WTC11 (cell line): Measurements from ENCODE around the gene SHROOM1. TPM values are rescaled to one million over a fixed set of nuclear protein-coding genes. Genes with fewer than 3 reads are reported as not detected.

Source experiments
- AR ChIP-seq: fragments of 250-450 bp; sonication (Bioruptor Pico); IDR thresholded peaks from 2 replicates; pipeline ENCODE4 v1.9.0; 2021; ENCODE audit warnings: mild to moderate bottlenecking
- ATF2 ChIP-seq: sonication (generic); formaldehyde crosslinking; IDR thresholded peaks from 2 replicates; pipeline ENCODE4 v1.8.1; 2022; ENCODE audit warnings: low read depth, missing genetic modification reagents, borderline replicate concordance
- CBFB ChIP-seq: sonication (generic); formaldehyde crosslinking; IDR thresholded peaks from 2 replicates; pipeline ENCODE4 v1.8.1; 2022; ENCODE audit warnings: mild to moderate bottlenecking, low read depth, missing genetic modification reagents
- FOXP1 ChIP-seq: sonication (generic); formaldehyde crosslinking; IDR thresholded peaks from 2 replicates; pipeline ENCODE4 v1.8.0; 2022; ENCODE audit warnings: missing genetic modification reagents, mild to moderate bottlenecking, moderate library complexity, borderline replicate concordance
- GRHL2 ChIP-seq: fragments of 250-450 bp; sonication (Bioruptor Pico); IDR thresholded peaks from 2 replicates; pipeline ENCODE4 v1.8.0; 2022; ENCODE audit warnings: mild to moderate bottlenecking, moderate library complexity; ENCODE audit not compliant: insufficient replicate concordance, severe bottlenecking
- IRF2 ChIP-seq: sonication (generic); formaldehyde crosslinking; IDR thresholded peaks from 2 replicates; pipeline ENCODE4 v1.8.0; 2022; ENCODE audit warnings: low read depth, missing genetic modification reagents, borderline replicate concordance
- JAZF1 ChIP-seq: fragments of 250-450 bp; sonication (Bioruptor Pico); IDR thresholded peaks from 2 replicates; pipeline ENCODE4 v1.9.0; 2021; ENCODE audit warnings: moderate library complexity, mild to moderate bottlenecking, inconsistent platforms
- NFE2L1 ChIP-seq: sonication (generic); formaldehyde crosslinking; IDR thresholded peaks from 2 replicates; pipeline ENCODE4 v1.8.1; 2023; ENCODE audit warnings: missing genetic modification reagents
- NR2C2 ChIP-seq: sonication (generic); formaldehyde crosslinking; IDR thresholded peaks from 2 replicates; pipeline ENCODE4 v1.8.0; 2022; ENCODE audit warnings: mild to moderate bottlenecking, missing genetic modification reagents
- OVOL2 ChIP-seq: fragments of 250-450 bp; sonication (Bioruptor Pico); IDR thresholded peaks from 2 replicates; pipeline ENCODE4 v1.9.0; 2021; ENCODE audit warnings: mild to moderate bottlenecking, borderline replicate concordance
- PRRX2 ChIP-seq: fragments of 250-450 bp; sonication (Bioruptor Pico); IDR thresholded peaks from 2 replicates; pipeline ENCODE4 v1.8.0; 2021; ENCODE audit warnings: mild to moderate bottlenecking
- SP1 ChIP-seq: sonication (generic); formaldehyde crosslinking; conservative IDR thresholded peaks from 2 replicates; pipeline ENCODE4 v1.8.1; 2022; ENCODE audit warnings: missing genetic modification reagents
- TEAD4 ChIP-seq: sonication (generic); formaldehyde crosslinking; IDR thresholded peaks from 2 replicates; pipeline ENCODE4 v1.8.0; 2022; ENCODE audit warnings: mild to moderate bottlenecking, missing genetic modification reagents
- ZNF232 ChIP-seq: sonication (generic); formaldehyde crosslinking; IDR thresholded peaks from 2 replicates; pipeline ENCODE4 v1.8.0; 2022; ENCODE audit warnings: mild to moderate bottlenecking, missing genetic modification reagents
- ZNF423 ChIP-seq: fragments of 250-450 bp; sonication (Bioruptor Pico); IDR thresholded peaks from 2 replicates; pipeline ENCODE4 v2.1.2; 2022; ENCODE audit warnings: mild to moderate bottlenecking, moderate library complexity
- ZNF512 ChIP-seq: sonication (generic); formaldehyde crosslinking; IDR thresholded peaks from 2 replicates; pipeline ENCODE4 v1.8.1; 2022; ENCODE audit warnings: missing genetic modification reagents, borderline replicate concordance
- total RNA-seq: library from RNA; stranded (reverse); gene quantifications from 3 replicates; pipeline ENCODE4 v1.2.3, GENCODE V29; 2021
- TF ChIP-seq, protein P1 (sequence below): fragments of 250-450 bp; sonication (Bioruptor Pico); IDR thresholded peaks from 2 replicates; pipeline ENCODE4 v1.8.0; 2021; ENCODE audit warnings: mild to moderate bottlenecking
- TF ChIP-seq, protein P2 (sequence below): sonication (generic); formaldehyde crosslinking; IDR thresholded peaks from 2 replicates; pipeline ENCODE4 v1.8.1; 2022; ENCODE audit warnings: mild to moderate bottlenecking, missing genetic modification reagents, moderate library complexity, borderline replicate concordance
- TF ChIP-seq, protein P3 (sequence below): sonication (generic); formaldehyde crosslinking; IDR thresholded peaks from 2 replicates; pipeline ENCODE4 v1.8.1; 2023; ENCODE audit warnings: mild to moderate bottlenecking, missing genetic modification reagents
- TF ChIP-seq, protein P4 (sequence below): sonication (generic); formaldehyde crosslinking; IDR thresholded peaks from 2 replicates; pipeline ENCODE4 v1.8.0; 2022; ENCODE audit warnings: mild to moderate bottlenecking, missing genetic modification reagents
- TF ChIP-seq, protein P5 (sequence below): sonication (generic); formaldehyde crosslinking; IDR thresholded peaks from 2 replicates; pipeline ENCODE4 v1.8.1; 2023; ENCODE audit warnings: mild to moderate bottlenecking, missing genetic modification reagents, moderate library complexity
- TF ChIP-seq, protein P6 (sequence below): sonication (generic); formaldehyde crosslinking; IDR thresholded peaks from 2 replicates; pipeline ENCODE4 v1.8.0; 2022; ENCODE audit warnings: mild to moderate bottlenecking, missing genetic modification reagents

Gene SHROOM1
- total RNA-seq, 1 experiment from 2014 or later: 8.1 TPM

- TF ChIP-seq, protein P1, sequence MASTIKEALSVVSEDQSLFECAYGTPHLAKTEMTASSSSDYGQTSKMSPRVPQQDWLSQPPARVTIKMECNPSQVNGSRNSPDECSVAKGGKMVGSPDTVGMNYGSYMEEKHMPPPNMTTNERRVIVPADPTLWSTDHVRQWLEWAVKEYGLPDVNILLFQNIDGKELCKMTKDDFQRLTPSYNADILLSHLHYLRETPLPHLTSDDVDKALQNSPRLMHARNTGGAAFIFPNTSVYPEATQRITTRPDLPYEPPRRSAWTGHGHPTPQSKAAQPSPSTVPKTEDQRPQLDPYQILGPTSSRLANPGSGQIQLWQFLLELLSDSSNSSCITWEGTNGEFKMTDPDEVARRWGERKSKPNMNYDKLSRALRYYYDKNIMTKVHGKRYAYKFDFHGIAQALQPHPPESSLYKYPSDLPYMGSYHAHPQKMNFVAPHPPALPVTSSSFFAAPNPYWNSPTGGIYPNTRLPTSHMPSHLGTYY (CRISPR knock-in tag): no peak
- no peak for TF ChIP-seq ZNF512 (CRISPR knock-in tag)
- TF ChIP-seq IRF2: no peak
- no peak for TF ChIP-seq ZNF232
- TF ChIP-seq, protein P2, sequence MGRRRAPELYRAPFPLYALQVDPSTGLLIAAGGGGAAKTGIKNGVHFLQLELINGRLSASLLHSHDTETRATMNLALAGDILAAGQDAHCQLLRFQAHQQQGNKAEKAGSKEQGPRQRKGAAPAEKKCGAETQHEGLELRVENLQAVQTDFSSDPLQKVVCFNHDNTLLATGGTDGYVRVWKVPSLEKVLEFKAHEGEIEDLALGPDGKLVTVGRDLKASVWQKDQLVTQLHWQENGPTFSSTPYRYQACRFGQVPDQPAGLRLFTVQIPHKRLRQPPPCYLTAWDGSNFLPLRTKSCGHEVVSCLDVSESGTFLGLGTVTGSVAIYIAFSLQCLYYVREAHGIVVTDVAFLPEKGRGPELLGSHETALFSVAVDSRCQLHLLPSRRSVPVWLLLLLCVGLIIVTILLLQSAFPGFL (CRISPR knock-in tag): no peak
- TF ChIP-seq ATF2 (CRISPR knock-in tag): no peak
- TF ChIP-seq JAZF1 (CRISPR knock-in tag): no peak
- TF ChIP-seq AR (CRISPR knock-in tag): no peak
- TF ChIP-seq, protein P3, sequence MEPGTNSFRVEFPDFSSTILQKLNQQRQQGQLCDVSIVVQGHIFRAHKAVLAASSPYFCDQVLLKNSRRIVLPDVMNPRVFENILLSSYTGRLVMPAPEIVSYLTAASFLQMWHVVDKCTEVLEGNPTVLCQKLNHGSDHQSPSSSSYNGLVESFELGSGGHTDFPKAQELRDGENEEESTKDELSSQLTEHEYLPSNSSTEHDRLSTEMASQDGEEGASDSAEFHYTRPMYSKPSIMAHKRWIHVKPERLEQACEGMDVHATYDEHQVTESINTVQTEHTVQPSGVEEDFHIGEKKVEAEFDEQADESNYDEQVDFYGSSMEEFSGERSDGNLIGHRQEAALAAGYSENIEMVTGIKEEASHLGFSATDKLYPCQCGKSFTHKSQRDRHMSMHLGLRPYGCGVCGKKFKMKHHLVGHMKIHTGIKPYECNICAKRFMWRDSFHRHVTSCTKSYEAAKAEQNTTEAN: peak; percentile 18; the same call in 1 of the 2 replicates
- TF ChIP-seq SP1 (CRISPR knock-in tag): no peak
- TF ChIP-seq NFE2L1 (CRISPR knock-in tag): peak; percentile 81; the same call in 1 of the 2 replicates
- peak; percentile 85 for TF ChIP-seq FOXP1 (CRISPR knock-in tag)
- TF ChIP-seq TEAD4: no peak
- TF ChIP-seq, protein P4, sequence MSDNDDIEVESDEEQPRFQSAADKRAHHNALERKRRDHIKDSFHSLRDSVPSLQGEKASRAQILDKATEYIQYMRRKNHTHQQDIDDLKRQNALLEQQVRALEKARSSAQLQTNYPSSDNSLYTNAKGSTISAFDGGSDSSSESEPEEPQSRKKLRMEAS: peak; percentile 96
- peak; percentile 89; the same call in 1 of the 2 replicates for TF ChIP-seq CBFB (CRISPR knock-in tag)
- TF ChIP-seq, protein P5, sequence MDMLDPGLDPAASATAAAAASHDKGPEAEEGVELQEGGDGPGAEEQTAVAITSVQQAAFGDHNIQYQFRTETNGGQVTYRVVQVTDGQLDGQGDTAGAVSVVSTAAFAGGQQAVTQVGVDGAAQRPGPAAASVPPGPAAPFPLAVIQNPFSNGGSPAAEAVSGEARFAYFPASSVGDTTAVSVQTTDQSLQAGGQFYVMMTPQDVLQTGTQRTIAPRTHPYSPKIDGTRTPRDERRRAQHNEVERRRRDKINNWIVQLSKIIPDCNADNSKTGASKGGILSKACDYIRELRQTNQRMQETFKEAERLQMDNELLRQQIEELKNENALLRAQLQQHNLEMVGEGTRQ (CRISPR knock-in tag): no peak
- TF ChIP-seq ZNF423 (CRISPR knock-in tag): no peak
- 0 out of 2 replicates have a peak, but pooled peaks have one; percentile 34 for TF ChIP-seq NR2C2 (CRISPR knock-in tag)
- TF ChIP-seq, protein P6, sequence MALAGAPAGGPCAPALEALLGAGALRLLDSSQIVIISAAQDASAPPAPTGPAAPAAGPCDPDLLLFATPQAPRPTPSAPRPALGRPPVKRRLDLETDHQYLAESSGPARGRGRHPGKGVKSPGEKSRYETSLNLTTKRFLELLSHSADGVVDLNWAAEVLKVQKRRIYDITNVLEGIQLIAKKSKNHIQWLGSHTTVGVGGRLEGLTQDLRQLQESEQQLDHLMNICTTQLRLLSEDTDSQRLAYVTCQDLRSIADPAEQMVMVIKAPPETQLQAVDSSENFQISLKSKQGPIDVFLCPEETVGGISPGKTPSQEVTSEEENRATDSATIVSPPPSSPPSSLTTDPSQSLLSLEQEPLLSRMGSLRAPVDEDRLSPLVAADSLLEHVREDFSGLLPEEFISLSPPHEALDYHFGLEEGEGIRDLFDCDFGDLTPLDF (CRISPR knock-in tag): peak; percentile 73; the same call in 1 of the 2 replicates
- TF ChIP-seq PRRX2: no peak
- TF ChIP-seq GRHL2 (CRISPR knock-in tag): no peak
- TF ChIP-seq OVOL2 (CRISPR knock-in tag): no peak
These were observed 15.7 kb downstream of the SHROOM1 start (continued) for GRCh38 chr5:132814503-132815294.
